ENCODE data around the gene SPG7. TPM values are rescaled to one million over a fixed set of nuclear protein-coding genes. Genes with fewer than 3 reads are reported as not detected.

SPG7 gene
- total and polyA plus RNA-seq, 3 experiments from 2014 or later: 48.2 to 79.5 (median 77.4) TPM

GRCh38 chr16:89599451-89599858 lies 91.3 kb downstream of the SPG7 start:
- H3K4me3 ChIP-seq (ENCODE audit: low read length): no peak overlapping the region
- peak in 3 of 5 donors; percentile 23 to 68 (median 37) for DNase-seq
- Mint-ChIP-seq H3K36me3 (no peaks in the 10 kb centered on the region), H3K27me3 (peaks cover 0 to 3% of the 10 kb centered on the region in 2 donors), H3K27ac (peak overlapping the region in 6 of 8 donors; percentile 23 to 89 (median 70)), H3K4me1 (peaks cover 21 to 41% (median 23%) of the 10 kb centered on the region in 3 donors), H3K9me3 (no peaks in the 10 kb centered on the region), H3K4me3 (peak overlapping the region in 1 of 7 donors; percentile 53)
- peaks cover 11% of the 10 kb centered on the region for H3K4me1 ChIP-seq (ENCODE audit: insufficient read depth, low read length)
- no peaks in the 10 kb centered on the region for H3K27me3 ChIP-seq (ENCODE audit: insufficient read depth, low read length, poor library complexity, severe bottlenecking)
- H3K27ac ChIP-seq (ENCODE audit: low read depth, low read length): no peak overlapping the region
- no peaks in the 10 kb centered on the region for H3K36me3 ChIP-seq (ENCODE audit: insufficient read depth, low read length)
- ChIA-PET POLR2A (no interaction called here), CTCF (no interaction called here)
- no peaks in the 10 kb centered on the region for H3K9me3 ChIP-seq (ENCODE audit: low read length)

- ChIA-PET POLR2A (no interaction called here), CTCF (interaction anchor here (0.9 kb wide), 1 partner anchor 101 kb away, joined by 3 read pairs; no protein-coding TSS in a partner anchor)
These were observed 91.7 kb downstream of the SPG7 start for GRCh38 chr16:89599902-89600301.

GRCh38 chr16:89600427-89600826 lies 92.2 kb downstream of the SPG7 start:
- CTCF ChIA-PET: interaction anchor here (0.9 to 1.4 kb wide), 2 partner anchors 41 to 100 kb away, joined by 3 to 4 read pairs; no protein-coding TSS in a partner anchor
- peaks cover 0 to 3% of the 10 kb centered on the region in 2 donors for H3K27me3 Mint-ChIP-seq
- POLR2A ChIA-PET: interaction anchor here (0.5 kb wide), 1 partner anchor 1672 kb away, joined by 8 read pairs; no protein-coding TSS in a partner anchor

More at GRCh38 chr16:89599902-89600301, 91.7 kb downstream of the SPG7 start:
- Histone ChIP-seq H3K4me3 (ENCODE audit: low read length) (no peak overlapping the region), H3K4me1 (ENCODE audit: insufficient read depth, low read length) (peaks cover 11% of the 10 kb centered on the region), H3K36me3 (ENCODE audit: insufficient read depth, low read length) (no peaks in the 10 kb centered on the region), H3K27ac (ENCODE audit: low read depth, low read length) (no peak overlapping the region), H3K27me3 (ENCODE audit: insufficient read depth, low read length, poor library complexity, severe bottlenecking) (no peaks in the 10 kb centered on the region), H3K9me3 (ENCODE audit: low read length) (no peaks in the 10 kb centered on the region)
- Mint-ChIP-seq H3K36me3 (no peaks in the 10 kb centered on the region), H3K4me3 (no peak overlapping the region), H3K27ac (peak overlapping the region in 1 of 8 donors; percentile 77), H3K9me3 (no peaks in the 10 kb centered on the region), H3K27me3 (peaks cover 0 to 3% of the 10 kb centered on the region in 2 donors), H3K4me1 (peaks cover 21 to 41% (median 23%) of the 10 kb centered on the region in 3 donors)
- DNase-seq: no peak

GRCh38 chr16:89600956-89601355 lies 92.8 kb downstream of the SPG7 start:
- POLR2A ChIA-PET: interaction anchor here (0.5 to 0.6 kb wide), 2 partner anchors 425 to 1672 kb away, joined by 3 to 8 read pairs; no protein-coding TSS in a partner anchor
- no peak overlapping the region for H3K4me3 Mint-ChIP-seq
- H3K4me1 Mint-ChIP-seq: peaks cover 18 to 37% (median 18%) of the 10 kb centered on the region in 3 donors
- peaks cover 0 to 3% of the 10 kb centered on the region in 2 donors for H3K27me3 Mint-ChIP-seq
- no peaks in the 10 kb centered on the region for H3K9me3 Mint-ChIP-seq
- CTCF ChIA-PET: interaction anchor here (0.9 to 1.4 kb wide), 2 partner anchors 40 to 99 kb away, joined by 3 to 4 read pairs; no protein-coding TSS in a partner anchor
- peak overlapping the region in 1 of 8 donors; percentile 38 for H3K27ac Mint-ChIP-seq
- Histone ChIP-seq H3K27ac (ENCODE audit: low read depth, low read length) (no peak overlapping the region), H3K36me3 (ENCODE audit: insufficient read depth, low read length) (no peaks in the 10 kb centered on the region), H3K4me1 (ENCODE audit: insufficient read depth, low read length) (peaks cover 11% of the 10 kb centered on the region), H3K9me3 (ENCODE audit: low read length) (no peaks in the 10 kb centered on the region), H3K27me3 (ENCODE audit: insufficient read depth, low read length, poor library complexity, severe bottlenecking) (no peaks in the 10 kb centered on the region), H3K4me3 (ENCODE audit: low read length) (no peak overlapping the region)
- H3K36me3 Mint-ChIP-seq: no peaks in the 10 kb centered on the region
- no peak for DNase-seq

More at GRCh38 chr16:89600427-89600826, 92.2 kb downstream of the SPG7 start:
- Histone ChIP-seq H3K27me3 (ENCODE audit: insufficient read depth, low read length, poor library complexity, severe bottlenecking) (no peaks in the 10 kb centered on the region), H3K36me3 (ENCODE audit: insufficient read depth, low read length) (no peaks in the 10 kb centered on the region), H3K4me1 (ENCODE audit: insufficient read depth, low read length) (peaks cover 11% of the 10 kb centered on the region), H3K4me3 (ENCODE audit: low read length) (no peak overlapping the region), H3K9me3 (ENCODE audit: low read length) (no peaks in the 10 kb centered on the region), H3K27ac (ENCODE audit: low read depth, low read length) (no peak overlapping the region)
- H3K4me3 Mint-ChIP-seq: peak overlapping the region in 1 of 7 donors; percentile 20
- no peak for DNase-seq
- no peaks in the 10 kb centered on the region for H3K36me3 Mint-ChIP-seq
- no peaks in the 10 kb centered on the region for H3K9me3 Mint-ChIP-seq
- H3K27ac Mint-ChIP-seq: peak overlapping the region in 3 of 8 donors; percentile 5 to 77 (median 48)
- H3K4me1 Mint-ChIP-seq: peaks cover 21 to 41% (median 23%) of the 10 kb centered on the region in 3 donors

GRCh38 chr16:89601906-89602272 lies 93.7 kb downstream of the SPG7 start:
- Mint-ChIP-seq H3K27ac (peak overlapping the region in 1 of 8 donors; percentile 17), H3K27me3 (peaks cover 0 to 3% of the 10 kb centered on the region in 2 donors), H3K9me3 (no peaks in the 10 kb centered on the region), H3K4me1 (peaks cover 18 to 36% (median 18%) of the 10 kb centered on the region in 3 donors), H3K4me3 (peak overlapping the region in 3 of 7 donors; percentile 33 to 78 (median 72)), H3K36me3 (no peaks in the 10 kb centered on the region)
- Histone ChIP-seq H3K36me3 (ENCODE audit: insufficient read depth, low read length) (no peaks in the 10 kb centered on the region), H3K4me3 (ENCODE audit: low read length) (no peak overlapping the region), H3K4me1 (ENCODE audit: insufficient read depth, low read length) (peaks cover 11% of the 10 kb centered on the region), H3K27ac (ENCODE audit: low read depth, low read length) (no peak overlapping the region), H3K9me3 (ENCODE audit: low read length) (no peaks in the 10 kb centered on the region), H3K27me3 (ENCODE audit: insufficient read depth, low read length, poor library complexity, severe bottlenecking) (no peaks in the 10 kb centered on the region)
- DNase-seq: no peak
- ChIA-PET CTCF (interaction anchor here (1.1 kb wide), 1 partner anchor 98 kb away, joined by 4 read pairs; no protein-coding TSS in a partner anchor), POLR2A (interaction anchor here (0.5 kb wide), 1 partner anchor 25 kb away, joined by 10 read pairs; no protein-coding TSS in a partner anchor)

GRCh38 chr16:89602273-89602951 lies 94.2 kb downstream of the SPG7 start:
- DNase-seq: peak; percentile 26 to 72 (median 32)
- ChIA-PET POLR2A (interaction anchor here (0.5 kb wide), 1 partner anchor 25 kb away, joined by 10 read pairs; no protein-coding TSS in a partner anchor), CTCF (interaction anchor here (0.7 to 1.1 kb wide), 2 partner anchors 13 to 98 kb away, joined by 3 to 4 read pairs; no protein-coding TSS in a partner anchor)
- no peak overlapping the region for H3K27ac ChIP-seq (ENCODE audit: low read depth, low read length)
- Mint-ChIP-seq H3K4me3 (peak overlapping the region; percentile 14 to 78 (median 55)), H3K4me1 (peaks cover 18 to 32% (median 18%) of the 10 kb centered on the region in 3 donors), H3K27me3 (peaks cover 0 to 3% of the 10 kb centered on the region in 2 donors), H3K27ac (peak overlapping the region in 5 of 8 donors; percentile 8 to 65 (median 37)), H3K36me3 (no peaks in the 10 kb centered on the region), H3K9me3 (no peaks in the 10 kb centered on the region)
- H3K9me3 ChIP-seq (ENCODE audit: low read length): no peaks in the 10 kb centered on the region
- H3K4me3 ChIP-seq (ENCODE audit: low read length): no peak overlapping the region
- H3K4me1 ChIP-seq (ENCODE audit: insufficient read depth, low read length): peaks cover 11% of the 10 kb centered on the region
- H3K36me3 ChIP-seq (ENCODE audit: insufficient read depth, low read length): no peaks in the 10 kb centered on the region
- no peaks in the 10 kb centered on the region for H3K27me3 ChIP-seq (ENCODE audit: insufficient read depth, low read length, poor library complexity, severe bottlenecking)

GRCh38 chr16:89602952-89603590 lies 94.9 kb downstream of the SPG7 start:
- Histone ChIP-seq H3K4me3 (ENCODE audit: low read length) (no peak overlapping the region), H3K27ac (ENCODE audit: low read depth, low read length) (no peak overlapping the region), H3K27me3 (ENCODE audit: insufficient read depth, low read length, poor library complexity, severe bottlenecking) (no peaks in the 10 kb centered on the region), H3K36me3 (ENCODE audit: insufficient read depth, low read length) (no peaks in the 10 kb centered on the region), H3K4me1 (ENCODE audit: insufficient read depth, low read length) (peaks cover 11% of the 10 kb centered on the region), H3K9me3 (ENCODE audit: low read length) (no peaks in the 10 kb centered on the region)
- Mint-ChIP-seq H3K27ac (peak overlapping the region in 6 of 8 donors; percentile 21 to 77 (median 58)), H3K27me3 (peaks cover 0 to 3% of the 10 kb centered on the region in 2 donors), H3K36me3 (no peaks in the 10 kb centered on the region), H3K9me3 (no peaks in the 10 kb centered on the region), H3K4me1 (peaks cover 18 to 32% (median 18%) of the 10 kb centered on the region in 3 donors), H3K4me3 (peak overlapping the region; percentile 14 to 78 (median 55))
- no peak for DNase-seq
- POLR2A ChIA-PET: no interaction called here
- CTCF ChIA-PET: interaction anchor here (0.7 to 1.1 kb wide), 2 partner anchors 13 to 97 kb away, joined by 3 to 4 read pairs; no protein-coding TSS in a partner anchor
